HG03354 (cell line): ENCODE measurements around the gene RBM10.
"Not testable (repeated sequence)": the region's sequence is repeated elsewhere in the genome, so short reads cannot be mapped to it uniquely, and the experiment has no call there.

Experiments
- ATAC-seq: cut with Tn5 transposase; IDR thresholded peaks from one replicate; pipeline ENCODE4 v1.9.1; 2021; ENCODE audit warnings: mild to moderate bottlenecking; ENCODE audit not compliant: unreplicated experiment, poor library complexity, severe bottlenecking

The RBM10 gene, protein sequence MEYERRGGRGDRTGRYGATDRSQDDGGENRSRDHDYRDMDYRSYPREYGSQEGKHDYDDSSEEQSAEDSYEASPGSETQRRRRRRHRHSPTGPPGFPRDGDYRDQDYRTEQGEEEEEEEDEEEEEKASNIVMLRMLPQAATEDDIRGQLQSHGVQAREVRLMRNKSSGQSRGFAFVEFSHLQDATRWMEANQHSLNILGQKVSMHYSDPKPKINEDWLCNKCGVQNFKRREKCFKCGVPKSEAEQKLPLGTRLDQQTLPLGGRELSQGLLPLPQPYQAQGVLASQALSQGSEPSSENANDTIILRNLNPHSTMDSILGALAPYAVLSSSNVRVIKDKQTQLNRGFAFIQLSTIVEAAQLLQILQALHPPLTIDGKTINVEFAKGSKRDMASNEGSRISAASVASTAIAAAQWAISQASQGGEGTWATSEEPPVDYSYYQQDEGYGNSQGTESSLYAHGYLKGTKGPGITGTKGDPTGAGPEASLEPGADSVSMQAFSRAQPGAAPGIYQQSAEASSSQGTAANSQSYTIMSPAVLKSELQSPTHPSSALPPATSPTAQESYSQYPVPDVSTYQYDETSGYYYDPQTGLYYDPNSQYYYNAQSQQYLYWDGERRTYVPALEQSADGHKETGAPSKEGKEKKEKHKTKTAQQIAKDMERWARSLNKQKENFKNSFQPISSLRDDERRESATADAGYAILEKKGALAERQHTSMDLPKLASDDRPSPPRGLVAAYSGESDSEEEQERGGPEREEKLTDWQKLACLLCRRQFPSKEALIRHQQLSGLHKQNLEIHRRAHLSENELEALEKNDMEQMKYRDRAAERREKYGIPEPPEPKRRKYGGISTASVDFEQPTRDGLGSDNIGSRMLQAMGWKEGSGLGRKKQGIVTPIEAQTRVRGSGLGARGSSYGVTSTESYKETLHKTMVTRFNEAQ

DNA sequence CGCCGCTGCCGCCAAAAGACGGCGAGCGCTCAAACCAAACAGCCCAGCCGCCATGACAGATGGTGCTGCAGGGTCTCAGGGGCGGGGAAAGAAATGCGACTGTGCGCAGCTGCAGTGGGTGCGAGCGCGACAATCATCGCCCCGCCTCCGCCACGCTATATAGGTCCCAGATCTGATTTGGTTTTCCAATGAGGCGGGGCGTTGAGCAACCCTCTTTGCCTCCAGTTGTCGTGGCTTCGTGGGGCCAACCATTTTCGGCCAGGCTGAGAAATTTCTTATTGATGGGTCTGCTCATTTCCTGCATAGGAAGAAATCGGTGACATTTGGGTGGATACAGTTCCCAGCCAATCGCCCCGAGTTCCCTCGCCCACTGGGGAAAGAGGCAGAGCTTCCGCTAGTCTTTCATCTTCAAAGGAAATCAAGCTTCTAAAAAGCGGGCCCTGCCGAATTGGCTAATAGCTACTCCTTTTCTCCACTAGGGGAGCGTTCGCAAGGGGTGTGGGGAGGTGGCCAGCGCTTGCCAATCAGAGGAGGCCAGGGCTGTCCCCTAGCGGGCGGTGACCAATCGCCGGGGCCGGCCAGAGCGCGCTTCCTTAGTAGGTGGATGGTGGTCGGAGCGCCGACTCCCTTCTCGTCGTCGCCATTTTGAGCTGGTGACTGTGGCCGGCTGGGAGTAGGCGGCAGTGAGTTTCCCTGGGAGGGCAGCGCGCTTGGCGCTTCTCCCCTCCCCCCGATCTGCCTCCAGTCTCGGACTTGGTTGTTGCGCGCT, at the start of gene RBM10, which contains the start of gene NDUFB11:
RBM10 (plus strand) TSS at position 596 of the 769 bp plus-strand sequence. CDS start 2,261 bp downstream, outside the sequence.
NDUFB11 (minus strand) TSS at position 77 of the 769 bp plus-strand sequence; CDS start at position 54, 23 bp downstream.
- ATAC-seq = peak; percentile 89

DNA sequence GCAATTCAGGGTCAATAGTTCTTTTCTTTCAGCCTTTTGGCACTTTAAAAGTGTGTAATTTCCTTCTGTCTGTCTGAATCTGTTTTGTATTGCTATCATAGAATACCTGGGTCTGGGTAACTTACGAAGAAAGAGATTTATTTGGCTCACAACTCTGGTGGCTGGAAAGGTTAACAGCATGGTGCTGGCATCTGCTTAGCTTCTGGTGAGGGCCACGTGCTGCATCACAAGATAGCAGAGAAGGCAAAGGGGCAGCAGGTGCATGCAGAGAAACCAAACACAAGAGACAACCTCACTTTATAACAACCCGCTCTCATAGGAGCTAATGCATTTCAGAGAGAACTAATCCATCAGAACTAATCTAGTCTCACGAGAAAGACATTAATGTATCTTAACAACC, 48.0 kb upstream of the RBM10 start:
- ATAC-seq = no peak

DNA sequence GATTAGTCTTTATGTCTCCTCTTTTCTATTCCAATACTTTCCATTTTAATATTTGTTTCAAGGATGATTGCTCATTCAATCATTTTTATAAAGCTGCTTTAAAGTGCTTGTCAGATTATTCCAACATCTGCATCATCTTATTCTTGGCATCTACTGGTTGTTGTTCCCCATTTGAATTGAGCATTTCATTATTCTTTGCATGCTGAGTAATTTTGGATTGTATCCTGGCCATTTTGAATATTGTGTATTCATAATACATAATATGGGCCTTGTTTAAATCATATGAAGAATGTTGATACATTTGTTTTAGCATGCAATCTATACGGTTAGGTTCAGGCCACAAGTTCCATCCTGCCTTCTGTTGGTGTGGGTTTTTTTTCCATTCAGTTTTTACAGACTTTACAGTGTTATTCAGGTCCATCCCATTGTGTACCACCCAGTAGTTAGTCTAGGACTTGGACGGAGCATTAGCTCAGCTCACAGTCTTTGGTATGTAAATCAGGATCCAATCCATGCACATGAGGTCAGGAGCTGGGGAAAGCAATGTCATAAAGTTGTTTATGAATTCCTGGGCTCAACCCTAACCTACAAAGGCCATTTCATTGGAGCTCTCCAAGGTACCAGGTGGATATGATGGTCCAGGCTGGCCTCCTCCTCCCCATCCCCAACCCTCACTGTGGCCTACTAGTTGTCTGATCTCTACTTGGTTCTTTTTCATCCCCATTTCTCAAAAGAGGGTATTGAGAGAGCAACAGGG, 46.5 kb upstream of the RBM10 start:
- no peak for ATAC-seq

GRCh38 chrX:47101206-47101605, 43.8 kb upstream of the RBM10 start:
- ATAC-seq = no peak

- not testable (repeated sequence) for ATAC-seq
Observed at GRCh38 chrX:47110936-47111615, 33.9 kb upstream of the RBM10 start.

GRCh38 chrX:47112316-47112954, 32.6 kb upstream of the RBM10 start:
- no peak for ATAC-seq

DNA sequence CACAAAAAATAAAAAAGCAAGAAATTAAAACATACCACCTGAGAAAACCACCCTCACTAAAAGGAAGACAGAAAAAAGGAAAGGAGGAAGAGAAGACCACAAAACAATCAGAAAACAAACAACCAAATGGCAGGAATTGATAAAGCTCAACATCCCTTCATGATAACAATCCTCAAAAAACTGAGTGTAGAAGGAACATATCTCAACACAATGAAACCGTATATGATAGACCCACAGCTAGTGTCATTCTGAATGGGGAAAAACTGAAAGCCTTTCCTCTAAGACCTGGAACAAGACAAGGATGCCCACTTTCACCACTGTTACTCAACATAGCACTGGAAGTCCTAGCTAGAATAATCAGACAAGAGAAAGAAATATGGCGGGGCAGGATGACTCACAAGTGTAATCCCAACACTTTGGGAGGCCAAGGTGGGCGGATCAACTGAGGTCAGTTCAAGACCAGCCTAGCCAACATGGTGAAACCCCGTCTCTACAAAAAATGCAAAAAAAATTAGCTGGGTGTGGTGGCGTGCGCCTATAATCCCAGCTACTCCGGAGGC, 28.4 kb upstream of the RBM10 start:
- ATAC-seq = not testable (repeated sequence)

- not testable (repeated sequence) for ATAC-seq
Observed at GRCh38 chrX:47124466-47124865, 20.6 kb upstream of the RBM10 start.

GRCh38 chrX:47129157-47129898, 15.7 kb upstream of the RBM10 start:
- ATAC-seq = peak; percentile 98

- ATAC-seq = no peak
Observed at GRCh38 chrX:47129899-47130358, 15.1 kb upstream of the RBM10 start.

DNA sequence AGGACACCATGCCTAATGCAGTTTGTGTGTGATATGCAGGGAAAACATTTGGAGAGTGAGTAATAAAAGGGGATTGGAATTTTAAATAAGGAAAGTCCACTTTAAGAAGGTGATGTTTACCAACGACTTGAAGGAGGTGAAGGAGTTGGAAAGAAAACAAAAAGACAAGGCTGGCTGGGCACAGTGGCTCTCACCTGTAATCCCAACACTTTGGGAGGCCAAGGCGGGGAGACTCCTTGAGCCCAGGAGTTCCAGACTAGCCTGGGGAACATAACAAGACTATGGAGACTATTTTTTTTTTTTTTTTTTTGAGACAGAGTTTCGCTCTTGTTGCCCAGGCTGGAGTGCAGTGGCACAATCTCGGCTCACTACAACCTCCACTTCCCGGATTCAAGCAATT, 11.5 kb upstream of the RBM10 start:
- ATAC-seq = no peak

GRCh38 chrX:47135650-47136049, 9.4 kb upstream of the RBM10 start:
- ATAC-seq = not testable (repeated sequence)

- ATAC-seq = no peak
Observed at GRCh38 chrX:47138171-47138570, 6.8 kb upstream of the RBM10 start.

DNA sequence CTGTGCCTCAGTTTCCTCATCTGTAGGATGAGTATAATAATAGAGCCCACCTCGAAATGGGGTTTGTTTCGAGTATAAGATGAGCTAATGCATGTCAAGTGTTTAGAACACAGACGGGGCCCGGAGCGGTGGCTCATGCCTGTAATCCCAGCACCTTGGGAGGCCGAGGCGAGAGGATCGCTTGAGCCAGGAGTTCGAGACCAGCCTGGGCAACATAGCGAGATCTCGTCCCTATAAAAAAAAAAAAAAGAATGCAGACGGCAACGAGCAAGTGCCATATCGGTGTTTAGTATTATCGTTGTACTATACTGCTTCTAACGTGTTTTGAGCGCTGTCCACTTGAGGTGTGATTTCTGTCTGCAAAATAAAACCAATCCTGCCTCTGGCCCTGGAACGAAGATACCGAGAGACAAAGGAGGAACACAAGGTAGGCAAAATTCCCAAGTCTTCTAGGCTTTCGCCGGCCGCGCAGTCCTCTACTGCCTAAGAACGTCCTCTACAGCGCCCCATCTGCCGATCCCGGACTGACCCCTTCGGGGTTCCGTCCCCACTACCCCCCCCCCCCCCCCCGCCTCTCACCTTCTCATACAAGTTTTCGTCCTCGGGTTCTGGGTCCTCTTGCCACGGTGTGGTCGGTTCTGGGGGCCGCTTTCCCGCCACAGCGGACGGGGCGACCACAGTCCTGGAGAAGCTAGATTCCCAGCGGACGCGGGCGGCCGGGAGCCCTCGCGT, 961 bp upstream of the RBM10 start:
- peak; percentile 3 for ATAC-seq

DNA sequence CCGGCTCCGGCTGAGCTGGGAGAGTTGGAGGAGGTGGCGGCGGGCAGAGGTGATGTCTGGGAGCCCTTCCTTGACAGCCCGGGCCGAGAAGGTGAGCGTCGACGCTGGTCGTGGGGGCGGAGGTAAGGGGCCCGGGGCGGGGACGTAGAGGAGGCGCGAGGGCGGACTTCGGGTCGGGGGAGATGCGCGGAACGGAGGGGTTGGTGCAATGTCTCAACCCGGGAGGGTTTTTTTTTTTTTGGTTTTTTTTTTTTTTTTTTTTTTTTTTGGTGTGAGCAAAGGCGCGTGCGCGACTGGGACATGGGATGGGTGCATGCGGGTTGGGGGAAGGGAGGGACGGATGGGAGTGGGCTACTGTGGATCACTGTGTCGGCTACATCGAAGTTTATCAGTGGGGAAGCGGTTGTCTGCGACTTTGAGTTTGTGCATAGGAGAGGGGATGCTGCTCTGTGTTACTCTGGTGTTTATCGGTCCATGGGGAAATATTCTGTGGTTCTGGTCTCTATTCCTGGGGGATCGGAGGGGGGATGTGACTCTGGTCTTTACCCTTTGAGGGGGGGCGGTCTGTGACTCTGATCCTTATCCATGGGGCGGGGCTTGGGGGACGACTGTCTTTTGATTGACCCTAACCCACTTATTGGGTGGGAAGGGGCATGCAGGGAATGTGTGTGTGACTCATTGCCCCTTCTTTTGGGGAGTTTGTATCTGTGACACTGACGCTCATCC, 537 bp downstream of the RBM10 start:
- peak; percentile 24 for ATAC-seq
